PC-3 (cell line): Measurements from ENCODE around the gene EPO. TPM values are rescaled to one million over a fixed set of nuclear protein-coding genes. Genes with fewer than 3 reads are reported as not detected.

Experiments used
- ATAC-seq: fragments of 200-7000 bp; cut with Tn5 transposase; 2 replicates; pipeline ENCODE4 v1.9.1; 2020; ENCODE audit warnings: mild to moderate bottlenecking, moderate library complexity
- BruUV-seq: library from RNA; stranded (reverse); fragments of 400-500 nt; replicated peaks from 2 replicates; lab custom pipeline; 2021; lab: Mats Ljungman, UMichigan
- CTCF ChIA-PET: fragments of 300-600 bp; sonication (Branson Sonifier 250); formaldehyde crosslinking; loops from one replicate; lab custom pipeline; 2022; ENCODE audit warnings: antibody characterized with exemption; lab: Charles Lee
- POLR2A ChIA-PET: fragments of 300-600 bp; sonication (Branson Sonifier 250); formaldehyde crosslinking; loops from one replicate; lab custom pipeline; 2022; ENCODE audit warnings: antibody characterized with exemption; ENCODE audit not compliant: unreplicated experiment; lab: Charles Lee
- DNase-seq: peaks from one replicate; pipeline ENCODE4 v3.0.0-alpha.2; 2015
- H2AFZ ChIP-seq: fragments of 300-600 bp; sonication (generic); 2 replicates; pipeline ENCODE4 v1.6.0; 2016; ENCODE audit warnings: antibody characterized with exemption, low read length
- H3F3A ChIP-seq: fragments of 300-600 bp; sonication (generic); one replicate; pipeline ENCODE4 v1.6.0; 2017; ENCODE audit warnings: antibody characterized with exemption, low read length, control low read depth, mild to moderate bottlenecking; ENCODE audit not compliant: unreplicated experiment
- H3K27ac ChIP-seq: fragments of 300-600 bp; sonication (generic); 2 replicates; pipeline ENCODE4 v1.5.1; 2016; ENCODE audit warnings: mild to moderate bottlenecking, low read length
- H3K27me3 ChIP-seq: fragments of 300-600 bp; sonication (generic); 2 replicates; pipeline ENCODE4 v1.6.1; 2016; ENCODE audit warnings: low read length, mixed read lengths
- H3K36me3 ChIP-seq: fragments of 300-600 bp; sonication (generic); 2 replicates; pipeline ENCODE4 v1.6.1; 2016; ENCODE audit warnings: low read depth, mixed run types, low read length, mixed read lengths
- H3K4me1 ChIP-seq: fragments of 300-600 bp; sonication (generic); 2 replicates; pipeline ENCODE4 v1.5.1; 2016; ENCODE audit warnings: low read length; ENCODE audit not compliant: insufficient read depth
- H3K4me2 ChIP-seq: fragments of 300-600 bp; sonication (generic); 2 replicates; pipeline ENCODE4 v1.6.0; 2016; ENCODE audit warnings: low read length
- H3K4me3 ChIP-seq: fragments of 300-600 bp; sonication (generic); 2 replicates; pipeline ENCODE4 v1.5.1; 2016; ENCODE audit warnings: mild to moderate bottlenecking, low read length, mixed read lengths
- H3K79me2 ChIP-seq: fragments of 300-600 bp; sonication (generic); 2 replicates; pipeline ENCODE4 v1.6.1; 2017; ENCODE audit warnings: low read length, mixed read lengths
- H3K9ac ChIP-seq: fragments of 300-600 bp; sonication (generic); 2 replicates; pipeline ENCODE4 v1.6.0; 2016; ENCODE audit warnings: mild to moderate bottlenecking, low read length
- H3K9me2 ChIP-seq: fragments of 300-600 bp; sonication (generic); replicated peaks from 2 replicates; pipeline ENCODE4 v1.6.1; 2016; ENCODE audit warnings: mixed run types, low read length, mixed read lengths
- H3K9me3 ChIP-seq: fragments of 300-600 bp; sonication (generic); 2 replicates; pipeline ENCODE4 v1.6.1; 2016; ENCODE audit warnings: low read length, mixed read lengths
- H4K20me1 ChIP-seq: fragments of 300-600 bp; sonication (generic); 2 replicates; pipeline ENCODE4 v1.6.1; 2016; ENCODE audit warnings: low read length, mixed read lengths
- EZH2 ChIP-seq: fragments of 300-600 bp; sonication (generic); IDR thresholded peaks from one replicate; pipeline ENCODE4 v1.6.1; 2017; ENCODE audit warnings: antibody characterized with exemption, mild to moderate bottlenecking, low read length; ENCODE audit not compliant: unreplicated experiment
- EZH2phosphoT487 ChIP-seq: fragments of 300-600 bp; sonication (generic); IDR thresholded peaks from 2 replicates; pipeline ENCODE4 v1.6.1; 2018; ENCODE audit warnings: mild to moderate bottlenecking, antibody characterized with exemption, low read length, borderline replicate concordance
- intact Hi-C: fragments of 100-400 bp; cut with micrococcal nuclease; formaldehyde crosslinking; loops from 2 replicates; pipeline ENCODE4 v1.9.0; 2023
- total RNA-seq: library from RNA; depleted of rRNA; stranded (reverse); fragments of >200 nt; gene quantifications from 2 replicates; pipeline ENCODE4 v1.2.3, GENCODE V29; 2014
- TF ChIP-seq, protein P1 (sequence below): fragments of 300-600 bp; sonication (generic); conservative IDR thresholded peaks from 2 replicates; pipeline ENCODE4 v1.5.1; 2017; ENCODE audit warnings: antibody characterized with exemption, low read depth, mild to moderate bottlenecking, low read length

Gene EPO
- total RNA-seq, 1 experiment from 2014 or later, result not detected

DNA sequence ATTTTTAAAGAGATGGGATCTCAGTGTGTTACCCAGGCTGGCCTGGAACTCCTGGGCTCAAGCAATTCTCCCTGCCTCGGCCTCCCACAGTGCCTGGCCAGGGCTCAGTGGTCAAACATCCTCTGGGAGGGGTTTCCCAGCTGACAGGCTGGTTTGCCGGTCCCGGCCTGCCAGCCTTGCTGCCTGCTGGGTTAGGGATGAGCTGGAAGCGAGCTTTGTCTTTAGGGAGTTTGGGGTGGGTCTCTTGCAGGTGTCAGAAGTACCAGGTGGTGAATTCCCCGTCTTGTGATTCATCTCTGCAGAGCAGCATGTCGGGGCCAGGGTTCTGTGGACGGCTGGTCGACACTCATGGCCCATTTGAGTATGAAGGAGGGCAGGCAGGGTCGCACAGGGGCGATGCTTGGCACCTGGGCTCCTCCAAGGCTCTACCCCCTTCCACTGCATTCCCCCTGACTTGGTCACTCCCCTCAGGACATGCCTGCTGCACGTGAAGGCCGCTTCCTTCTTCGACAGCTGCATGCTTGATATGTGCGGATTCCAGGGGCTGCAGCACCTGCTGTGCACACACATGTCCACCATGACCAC is 43.4 kb downstream of the EPO start:
- no peaks in the 10 kb centered on the region for H4K20me1 ChIP-seq
- ChIA-PET POLR2A (no interaction called here), CTCF (no interaction called here)
- ATAC-seq, result no peak
- H3K4me2 ChIP-seq, result no peak overlapping the region
- intact Hi-C loops, result no loop called here
- TF ChIP-seq EZH2phosphoT487, result no peak
- TF ChIP-seq, protein P1, sequence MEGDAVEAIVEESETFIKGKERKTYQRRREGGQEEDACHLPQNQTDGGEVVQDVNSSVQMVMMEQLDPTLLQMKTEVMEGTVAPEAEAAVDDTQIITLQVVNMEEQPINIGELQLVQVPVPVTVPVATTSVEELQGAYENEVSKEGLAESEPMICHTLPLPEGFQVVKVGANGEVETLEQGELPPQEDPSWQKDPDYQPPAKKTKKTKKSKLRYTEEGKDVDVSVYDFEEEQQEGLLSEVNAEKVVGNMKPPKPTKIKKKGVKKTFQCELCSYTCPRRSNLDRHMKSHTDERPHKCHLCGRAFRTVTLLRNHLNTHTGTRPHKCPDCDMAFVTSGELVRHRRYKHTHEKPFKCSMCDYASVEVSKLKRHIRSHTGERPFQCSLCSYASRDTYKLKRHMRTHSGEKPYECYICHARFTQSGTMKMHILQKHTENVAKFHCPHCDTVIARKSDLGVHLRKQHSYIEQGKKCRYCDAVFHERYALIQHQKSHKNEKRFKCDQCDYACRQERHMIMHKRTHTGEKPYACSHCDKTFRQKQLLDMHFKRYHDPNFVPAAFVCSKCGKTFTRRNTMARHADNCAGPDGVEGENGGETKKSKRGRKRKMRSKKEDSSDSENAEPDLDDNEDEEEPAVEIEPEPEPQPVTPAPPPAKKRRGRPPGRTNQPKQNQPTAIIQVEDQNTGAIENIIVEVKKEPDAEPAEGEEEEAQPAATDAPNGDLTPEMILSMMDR, result no peak
- TF ChIP-seq EZH2, result no peak
- BruUV-seq, result no TSS peak
- H3K9ac ChIP-seq, result no peak overlapping the region
- no peaks in the 10 kb centered on the region for H3K27me3 ChIP-seq
- no peak overlapping the region for H3K27ac ChIP-seq
- H3K79me2 ChIP-seq, result no peaks in the 10 kb centered on the region
- no peak for DNase-seq
- H3K9me2 ChIP-seq, result no peaks in the 10 kb centered on the region
- no peaks in the 10 kb centered on the region for H3F3A ChIP-seq
- no peaks in the 10 kb centered on the region for H3K9me3 ChIP-seq
- no peaks in the 10 kb centered on the region for H3K4me1 ChIP-seq
- no peak overlapping the region for H3K4me3 ChIP-seq
- no peaks in the 10 kb centered on the region for H3K36me3 ChIP-seq
- H2AFZ ChIP-seq, result no peak overlapping the region

DNA sequence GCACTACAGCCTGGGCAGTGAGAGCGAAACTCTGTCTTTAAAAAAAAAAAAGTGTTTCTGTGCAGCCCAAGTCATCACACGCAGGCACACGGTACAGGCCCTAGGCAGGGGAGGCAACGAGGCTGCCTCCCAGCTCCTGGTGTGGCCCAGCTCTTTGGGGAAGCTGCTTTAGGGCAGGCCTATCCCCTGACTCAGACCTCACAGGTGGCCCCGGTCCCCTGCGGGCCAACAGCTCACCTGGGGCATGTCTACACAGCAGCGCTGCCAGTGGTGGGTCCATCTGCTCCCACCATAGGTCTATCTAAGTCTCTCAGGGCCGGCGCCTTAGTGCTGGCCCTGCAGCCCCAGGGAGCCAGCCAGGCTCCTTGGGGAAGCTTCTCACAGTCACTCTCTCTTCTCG is 44.6 kb downstream of the EPO start:
- no peak overlapping the region for H3K27ac ChIP-seq

DNA sequence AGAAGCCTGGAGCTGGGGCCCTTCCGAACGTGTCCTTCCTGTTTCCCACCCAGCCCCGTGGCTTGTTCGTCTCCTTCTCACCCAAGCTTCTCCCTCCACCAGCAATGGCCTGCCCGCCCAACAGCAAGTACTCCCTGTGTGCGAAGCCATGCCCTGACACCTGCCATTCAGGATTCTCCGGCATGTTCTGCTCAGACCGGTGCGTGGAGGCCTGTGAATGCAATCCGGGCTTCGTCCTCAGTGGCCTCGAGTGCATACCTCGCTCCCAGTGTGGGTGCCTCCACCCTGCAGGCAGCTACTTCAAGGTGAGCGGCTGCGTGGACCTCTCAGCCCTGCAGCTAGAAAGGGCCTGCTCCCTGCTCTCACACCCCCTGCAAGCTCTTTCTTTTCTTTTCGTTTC is 45.0 kb downstream of the EPO start:
- Histone ChIP-seq H3K9ac (no peak overlapping the region), H3K4me3 (no peak overlapping the region), H3K4me1 (no peaks in the 10 kb centered on the region), H3K4me2 (no peak overlapping the region), H3K9me2 (no peaks in the 10 kb centered on the region), H3K9me3 (no peaks in the 10 kb centered on the region), H3K79me2 (no peaks in the 10 kb centered on the region), H3K36me3 (no peaks in the 10 kb centered on the region), H3K27ac (no peak overlapping the region), H4K20me1 (no peaks in the 10 kb centered on the region), H3F3A (no peaks in the 10 kb centered on the region), H2AFZ (no peak overlapping the region), H3K27me3 (no peaks in the 10 kb centered on the region)
- DNase-seq (no peak), ATAC-seq (no peak)
- BruUV-seq, result no TSS peak
- ChIA-PET POLR2A (no interaction called here), CTCF (no interaction called here)
- TF ChIP-seq, protein P1, result no peak
- no peak for TF ChIP-seq EZH2phosphoT487
- TF ChIP-seq EZH2, result no peak
- intact Hi-C loops, result no loop called here

More for the DNA sequence above, 44.6 kb downstream of the EPO start:
- no peak overlapping the region for H3K9ac ChIP-seq
- no peaks in the 10 kb centered on the region for H3K79me2 ChIP-seq
- intact Hi-C loops, result no loop called here
- no peaks in the 10 kb centered on the region for H4K20me1 ChIP-seq
- H3K4me2 ChIP-seq, result no peak overlapping the region
- H3K4me3 ChIP-seq, result no peak overlapping the region
- no peaks in the 10 kb centered on the region for H3K27me3 ChIP-seq
- ChIA-PET POLR2A (no interaction called here), CTCF (interaction anchor here (0.6 kb wide), 1 partner anchor 39 kb away, joined by 3 read pairs; no protein-coding TSS in a partner anchor)
- no peaks in the 10 kb centered on the region for H3K9me2 ChIP-seq
- no peaks in the 10 kb centered on the region for H3K4me1 ChIP-seq
- DNase-seq, result no peak
- TF ChIP-seq, protein P1, result no peak
- no peak for TF ChIP-seq EZH2
- TF ChIP-seq EZH2phosphoT487, result no peak
- H3K36me3 ChIP-seq, result no peaks in the 10 kb centered on the region
- H3F3A ChIP-seq, result no peaks in the 10 kb centered on the region
- no TSS peak for BruUV-seq
- H2AFZ ChIP-seq, result no peak overlapping the region
- no peaks in the 10 kb centered on the region for H3K9me3 ChIP-seq
- no peak; the same call in 1 of the 2 replicates for ATAC-seq
